Upper lobe of right lung (tissue), 1 donor: Measurements from ENCODE around the gene CLSTN3. TPM values are rescaled to one million over a fixed set of nuclear protein-coding genes. Genes with fewer than 3 reads are reported as not detected.
A peak's percentile ranks its signal among the peaks of the same experiment; 100 is the strongest.
"Not testable (repeated sequence)": the region's sequence is repeated elsewhere in the genome, so short reads cannot be mapped to it uniquely, and the experiment has no call there.

Experiments used
- ATAC-seq: fragments of 200-7000 bp; cut with Tn5 transposase; one replicate; pipeline ENCODE4 v1.9.1; 2020; ENCODE audit warnings: mild to moderate bottlenecking, moderate library complexity
- DNase-seq: peaks from one replicate; pipeline ENCODE4 v3.0.0-alpha.2; 2020
- H3K27ac ChIP-seq: fragments of 200-600 bp; one replicate; pipeline ENCODE4 v1.8.0; 2022
- H3K27me3 ChIP-seq: fragments of 200-600 bp; one replicate; pipeline ENCODE4 v1.8.0; 2022; ENCODE audit warnings: mild to moderate bottlenecking
- H3K36me3 ChIP-seq: fragments of 200-600 bp; one replicate; pipeline ENCODE4 v1.8.0; 2022
- H3K4me1 ChIP-seq: fragments of 200-600 bp; one replicate; pipeline ENCODE4 v1.8.0; 2022
- H3K4me3 ChIP-seq: fragments of 200-600 bp; one replicate; pipeline ENCODE4 v1.8.0; 2022; ENCODE audit warnings: mild to moderate bottlenecking
- H3K9me3 ChIP-seq: fragments of 200-600 bp; one replicate; pipeline ENCODE4 v1.8.0; 2022
- CTCF ChIP-seq: fragments of 200-600 bp; IDR thresholded peaks from one replicate; pipeline ENCODE4 v1.8.0; 2022; ENCODE audit warnings: antibody characterized with exemption
- intact Hi-C: fragments of 100-400 bp; cut with DNase I; formaldehyde crosslinking; loops from one replicate; pipeline ENCODE4 v1.11.0; 2022
- total RNA-seq: library from RNA; stranded (reverse); fragmentation: NEBNext Ultra II Directional; extraction: Animal tissue kit (Norgen Biotek cat#: 25700); gene quantifications from one replicate; pipeline ENCODE4 v1.2.1, GENCODE V29; 2021
- donor health status: DM: no; HTN: yes; CAD: no; lungs with severe emphysema.

The CLSTN3 gene
- total RNA-seq, 1 donor from 2014 or later: 48.2 TPM

GRCh38 chr12:7175493-7175892 lies 45.3 kb downstream of the CLSTN3 start:
- no peaks in the 10 kb centered on the region for H3K36me3 ChIP-seq
- no peaks in the 10 kb centered on the region for H3K9me3 ChIP-seq
- H3K27ac ChIP-seq: no peak overlapping the region
- H3K4me3 ChIP-seq: no peak overlapping the region
- no peaks in the 10 kb centered on the region for H3K27me3 ChIP-seq
- intact Hi-C loops: no loop called here
- ATAC-seq (no peak), DNase-seq (no peak)
- no peaks in the 10 kb centered on the region for H3K4me1 ChIP-seq
- TF ChIP-seq CTCF: no peak

GRCh38 chr12:7176595-7176994 lies 46.4 kb downstream of the CLSTN3 start:
- Histone ChIP-seq H3K4me3 (no peak overlapping the region), H3K9me3 (no peaks in the 10 kb centered on the region), H3K36me3 (no peaks in the 10 kb centered on the region), H3K4me1 (no peaks in the 10 kb centered on the region), H3K27me3 (no peaks in the 10 kb centered on the region), H3K27ac (no peak overlapping the region)
- DNase-seq (no peak), ATAC-seq (no peak)
- TF ChIP-seq CTCF: no peak
- intact Hi-C loops: no loop called here

- Histone ChIP-seq H3K27me3 (no peaks in the 10 kb centered on the region), H3K9me3 (no peaks in the 10 kb centered on the region), H3K4me3 (no peak overlapping the region), H3K4me1 (no peaks in the 10 kb centered on the region), H3K36me3 (no peaks in the 10 kb centered on the region), H3K27ac (no peak overlapping the region)
- intact Hi-C loops: no loop called here
- no peak for ATAC-seq
- no peak for TF ChIP-seq CTCF
- no peak for DNase-seq
These were observed 48.3 kb downstream of the CLSTN3 start for GRCh38 chr12:7178481-7178880.

DNA sequence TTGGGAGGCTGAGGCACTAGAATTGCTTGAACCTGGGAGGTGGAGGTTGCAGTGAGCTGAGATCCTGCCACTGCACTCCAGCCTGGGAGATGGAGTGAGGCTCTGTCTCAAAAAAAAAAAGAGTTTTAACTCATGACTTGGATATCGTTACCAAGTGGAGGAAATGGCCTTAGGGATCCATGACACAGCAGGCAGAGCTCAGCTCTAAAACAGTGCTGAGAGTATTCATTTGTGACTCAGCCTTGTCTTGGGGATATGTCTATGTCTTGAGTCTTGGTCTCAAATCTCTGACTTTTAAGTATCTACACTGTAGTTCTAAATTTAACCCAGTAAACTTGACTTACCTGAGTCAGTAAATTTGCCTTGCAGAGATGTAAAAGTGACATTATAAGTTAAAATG lies 50.5 kb downstream of the CLSTN3 start:
- Histone ChIP-seq H3K27me3 (no peaks in the 10 kb centered on the region), H3K9me3 (no peaks in the 10 kb centered on the region), H3K4me3 (no peak overlapping the region), H3K27ac (no peak overlapping the region), H3K36me3 (no peaks in the 10 kb centered on the region), H3K4me1 (no peaks in the 10 kb centered on the region)
- TF ChIP-seq CTCF: no peak
- intact Hi-C loops: no loop called here
- ATAC-seq (no peak), DNase-seq (no peak)

DNA sequence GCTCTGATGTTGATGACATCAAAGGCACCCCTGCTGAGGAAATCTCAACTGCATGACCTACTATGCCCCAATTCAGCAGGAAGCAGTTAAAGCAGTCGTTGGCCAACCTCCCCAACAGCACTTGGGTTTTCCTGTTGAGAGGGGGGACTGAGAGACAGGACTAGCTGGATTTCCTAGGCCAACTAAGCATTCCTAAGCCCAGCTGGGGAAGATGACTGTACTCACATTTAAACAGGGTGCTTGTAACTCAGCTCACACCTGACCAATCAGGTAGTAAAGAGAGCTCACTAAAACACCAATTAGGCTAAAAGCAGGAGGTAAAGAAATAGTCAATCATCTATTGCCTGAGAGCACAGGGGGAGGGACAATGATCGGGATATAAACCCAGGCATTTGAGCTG lies 55.9 kb downstream of the CLSTN3 start:
- H3K27me3 ChIP-seq, ATAC-seq, DNase-seq, H3K9me3 ChIP-seq, H3K4me3 ChIP-seq, intact Hi-C loops, H3K27ac ChIP-seq, H3K36me3 ChIP-seq: not testable (repeated sequence)
- peaks cover 21% of the 10 kb centered on the region for H3K4me1 ChIP-seq

GRCh38 chr12:7188562-7189397 lies 58.6 kb downstream of the CLSTN3 start:
- Histone ChIP-seq H3K9me3 (no peaks in the 10 kb centered on the region), H3K4me3 (peak overlapping the region; percentile 77), H3K4me1 (peaks cover 21% of the 10 kb centered on the region), H3K27ac (peak overlapping the region; percentile 96), H3K27me3 (no peaks in the 10 kb centered on the region), H3K36me3 (peaks cover 21% of the 10 kb centered on the region)
- ATAC-seq: peak; percentile 74
- DNase-seq: peak; percentile 86
- intact Hi-C loops: no loop called here
- peak; percentile 65 for TF ChIP-seq CTCF
